ENCODE results near the gene GALNT18.

GALNT18 gene

GRCh38 chr11:11618973-11619435 is 2.8 kb downstream of the GALNT18 start:
- TF ChIP-seq REST (IDR thresholded peaks at IDR 0.05; ENCODE audit: insufficient replicate concordance, low read depth) (no peak), SPI1 (IDR thresholded peaks at IDR 0.05; ENCODE audit: borderline replicate concordance, low read depth) (no peak), POLR2AphosphoS5 (IDR thresholded peaks at IDR 0.05; ENCODE audit: low read depth) (no peak), CTCF (IDR thresholded peaks at IDR 0.05; ENCODE audit: insufficient read depth, low read length) (no peak), GABPA (IDR thresholded peaks at IDR 0.05; ENCODE audit: low read depth) (no peak)
- no peak for DNase-seq (ENCODE audit: low read depth in 1 of 2, low spot score in 1 of 2)
- Histone ChIP-seq H3K27me3 (ENCODE audit: insufficient read depth, poor library complexity, severe bottlenecking) (peaks cover 38% of the 10 kb centered on the region), H3K27ac (replicated peaks) (no peak overlapping the region), H3K4me3 (replicated peaks; ENCODE audit: insufficient read depth, low read length) (no peak overlapping the region)

GRCh38 chr11:11615086-11615485 is 6.7 kb downstream of the GALNT18 start:
- DNase-seq (ENCODE audit: low read depth in 1 of 2, low spot score in 1 of 2) = no peak
- TF ChIP-seq SPI1 (IDR thresholded peaks at IDR 0.05; ENCODE audit: borderline replicate concordance, low read depth) (no peak), REST (IDR thresholded peaks at IDR 0.05; ENCODE audit: insufficient replicate concordance, low read depth) (no peak), CTCF (IDR thresholded peaks at IDR 0.05; ENCODE audit: insufficient read depth, low read length) (no peak), GABPA (IDR thresholded peaks at IDR 0.05; ENCODE audit: low read depth) (no peak), POLR2AphosphoS5 (IDR thresholded peaks at IDR 0.05; ENCODE audit: low read depth) (no peak)

GRCh38 chr11:11612439-11612838 is 9.4 kb downstream of the GALNT18 start:
- no peak for DNase-seq (ENCODE audit: low read depth in 1 of 2, low spot score in 1 of 2)
- Histone ChIP-seq H3K4me3 (replicated peaks; ENCODE audit: insufficient read depth, low read length) (no peak overlapping the region), H3K27me3 (ENCODE audit: insufficient read depth, poor library complexity, severe bottlenecking) (peaks cover 8% of the 10 kb centered on the region), H3K27ac (replicated peaks) (no peak overlapping the region)
- TF ChIP-seq CTCF (IDR thresholded peaks at IDR 0.05; ENCODE audit: insufficient read depth, low read length) (no peak), POLR2AphosphoS5 (IDR thresholded peaks at IDR 0.05; ENCODE audit: low read depth) (no peak), REST (IDR thresholded peaks at IDR 0.05; ENCODE audit: insufficient replicate concordance, low read depth) (no peak), SPI1 (IDR thresholded peaks at IDR 0.05; ENCODE audit: borderline replicate concordance, low read depth) (no peak), GABPA (IDR thresholded peaks at IDR 0.05; ENCODE audit: low read depth) (no peak)

More at GRCh38 chr11:11615086-11615485, 6.7 kb downstream of the GALNT18 start:
- Histone ChIP-seq H3K27me3 (ENCODE audit: insufficient read depth, poor library complexity, severe bottlenecking) (peaks cover 16% of the 10 kb centered on the region), H3K4me3 (replicated peaks; ENCODE audit: insufficient read depth, low read length) (no peak overlapping the region), H3K27ac (replicated peaks) (no peak overlapping the region)
